Activated CD4-positive, alpha-beta T cell treated with anti-CD3 and anti-CD28 coated beads, Interleukin-2, amount 10 ng/mL, durations not matched to agents 7 days and 5 days (primary cell): ENCODE data around the gene GOLGA1. TPM values are rescaled to one million over a fixed set of nuclear protein-coding genes. Genes with fewer than 3 reads are reported as not detected.

ENCODE experiments used
- CTCF ChIA-PET: fragments of 350-600 bp; sonication (Branson Sonifier 250); formaldehyde crosslinking; loops from one replicate; lab custom pipeline; 2021; ENCODE audit warnings: antibody characterized with exemption; lab: Charles Lee
- POLR2A ChIA-PET: fragments of 350-600 bp; sonication (Branson Sonifier 250); formaldehyde crosslinking; loops from one replicate; lab custom pipeline; 2021; ENCODE audit warnings: antibody characterized with exemption; lab: Charles Lee
- DNase-seq: peaks from one replicate; pipeline ENCODE4 v3.0.0-alpha.2; 2020
- H3K27ac Mint-ChIP-seq: one replicate; pipeline ENCODE4 v1.8.0; 2021; ENCODE audit warnings: mild to moderate bottlenecking, moderate library complexity, mixed read lengths
- H3K27me3 Mint-ChIP-seq: one replicate; pipeline ENCODE4 v1.8.0; 2021; ENCODE audit warnings: mixed read lengths
- H3K36me3 Mint-ChIP-seq: one replicate; pipeline ENCODE4 v1.8.0; 2021; ENCODE audit warnings: low read depth, mixed read lengths
- H3K4me1 Mint-ChIP-seq: one replicate; pipeline ENCODE4 v1.8.0; 2021; ENCODE audit warnings: mixed read lengths
- H3K4me3 Mint-ChIP-seq: one replicate; pipeline ENCODE4 v1.8.0; 2021; ENCODE audit warnings: mild to moderate bottlenecking, moderate library complexity, mixed read lengths
- H3K9me3 Mint-ChIP-seq: one replicate; pipeline ENCODE4 v1.8.0; 2021; ENCODE audit warnings: mixed read lengths
- total RNA-seq, 2 experiments: library from RNA; stranded (reverse); gene quantifications; one replicate each; pipeline ENCODE4 v1.2.3, GENCODE V29; 2021

Gene GOLGA1
- total RNA-seq, 2 experiments from 2014 or later: 15.2 to 19.3 TPM

DNA sequence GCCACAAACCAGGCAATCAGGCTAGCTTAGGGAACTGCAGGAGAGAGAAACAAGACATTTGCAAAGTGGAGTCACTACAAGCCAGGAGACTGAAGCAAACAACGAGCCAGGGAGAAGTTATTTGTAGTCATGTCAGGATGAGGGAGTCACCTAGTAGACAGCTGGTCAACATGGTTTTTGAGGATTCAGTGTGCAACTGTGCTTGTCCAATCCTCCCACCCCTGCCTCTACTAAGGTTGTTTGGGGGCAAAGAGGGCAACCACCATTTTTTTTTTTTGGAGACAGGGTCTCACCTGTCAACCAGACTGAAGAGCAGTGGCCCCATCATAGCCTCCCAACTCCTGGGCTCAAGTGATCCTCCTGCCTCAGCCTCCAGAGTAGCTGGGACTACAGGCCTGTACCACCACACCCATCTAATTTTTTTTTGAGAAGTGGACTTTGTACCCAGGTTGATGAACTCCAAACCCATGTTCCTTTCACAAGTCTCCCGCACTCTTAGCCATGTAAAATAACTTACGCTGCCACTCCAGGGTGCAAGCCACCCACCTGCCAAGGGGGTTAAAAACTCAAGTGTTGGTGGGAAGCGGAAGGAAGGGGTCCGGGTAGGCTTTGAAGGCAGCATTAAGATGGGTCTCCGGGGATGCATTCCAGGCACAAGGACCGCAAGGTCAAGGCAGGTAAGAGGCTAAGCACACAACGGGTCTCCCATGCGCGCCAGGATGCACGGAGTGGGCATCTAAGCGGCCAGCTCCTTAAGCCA, 80.1 kb downstream of the GOLGA1 start:
- peaks cover 38% of the 10 kb centered on the region for H3K36me3 Mint-ChIP-seq
- H3K27ac Mint-ChIP-seq: peak overlapping the region; percentile 97
- peak overlapping the region; percentile 89 for H3K4me3 Mint-ChIP-seq
- no peaks in the 10 kb centered on the region for H3K27me3 Mint-ChIP-seq
- ChIA-PET POLR2A (interaction anchor here (0.6 to 1.0 kb wide), 4 partner anchors 10 to 266 kb away, joined by 3 to 4 read pairs (median 3); no protein-coding TSS in a partner anchor), CTCF (interaction anchor here (0.8 to 3.4 kb wide), 4 partner anchors 9 to 270 kb away, joined by 3 to 33 read pairs (median 6); partner anchors contain the start of gene WDR38)
- DNase-seq: no peak
- H3K9me3 Mint-ChIP-seq: no peaks in the 10 kb centered on the region
- H3K4me1 Mint-ChIP-seq: peaks cover 33% of the 10 kb centered on the region

DNA sequence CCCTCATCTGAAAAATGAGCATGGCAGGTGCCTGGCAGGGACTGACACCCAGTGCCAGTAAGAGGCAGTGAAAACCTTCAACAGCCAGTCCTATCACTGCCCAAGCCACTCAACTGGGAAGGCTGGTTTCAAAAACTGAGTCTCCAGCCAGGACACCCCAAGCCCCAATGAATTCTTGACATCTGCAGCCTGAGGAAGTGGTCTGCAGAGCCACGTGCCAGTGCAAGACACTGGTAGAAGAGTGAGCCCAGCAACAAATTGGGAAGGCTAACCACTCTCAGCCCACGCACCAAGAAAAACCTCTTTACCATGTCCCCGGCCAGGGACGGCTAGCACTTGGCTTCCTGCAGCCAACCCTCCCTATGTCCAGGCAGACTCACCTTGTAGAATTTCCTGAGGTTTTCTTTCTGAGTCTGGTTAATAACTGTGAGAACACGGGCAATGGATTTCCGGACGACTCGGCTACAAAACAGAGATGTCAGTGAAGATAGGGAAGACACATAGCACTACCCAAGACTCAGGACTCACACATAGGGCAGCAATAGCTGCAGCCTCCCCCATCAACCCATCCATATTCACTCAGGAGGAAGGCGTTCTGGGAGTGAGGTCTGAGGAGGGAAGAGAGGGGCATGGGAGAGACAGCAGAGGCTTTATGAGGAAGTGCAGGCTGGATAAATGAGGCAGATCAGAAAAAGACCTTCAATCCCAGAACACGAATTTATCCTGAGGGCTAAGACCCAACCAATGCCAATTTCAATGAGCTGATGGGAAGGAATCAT, 80.9 kb downstream of the GOLGA1 start:
- Mint-ChIP-seq H3K9me3 (no peaks in the 10 kb centered on the region), H3K4me1 (peaks cover 33% of the 10 kb centered on the region)

DNA sequence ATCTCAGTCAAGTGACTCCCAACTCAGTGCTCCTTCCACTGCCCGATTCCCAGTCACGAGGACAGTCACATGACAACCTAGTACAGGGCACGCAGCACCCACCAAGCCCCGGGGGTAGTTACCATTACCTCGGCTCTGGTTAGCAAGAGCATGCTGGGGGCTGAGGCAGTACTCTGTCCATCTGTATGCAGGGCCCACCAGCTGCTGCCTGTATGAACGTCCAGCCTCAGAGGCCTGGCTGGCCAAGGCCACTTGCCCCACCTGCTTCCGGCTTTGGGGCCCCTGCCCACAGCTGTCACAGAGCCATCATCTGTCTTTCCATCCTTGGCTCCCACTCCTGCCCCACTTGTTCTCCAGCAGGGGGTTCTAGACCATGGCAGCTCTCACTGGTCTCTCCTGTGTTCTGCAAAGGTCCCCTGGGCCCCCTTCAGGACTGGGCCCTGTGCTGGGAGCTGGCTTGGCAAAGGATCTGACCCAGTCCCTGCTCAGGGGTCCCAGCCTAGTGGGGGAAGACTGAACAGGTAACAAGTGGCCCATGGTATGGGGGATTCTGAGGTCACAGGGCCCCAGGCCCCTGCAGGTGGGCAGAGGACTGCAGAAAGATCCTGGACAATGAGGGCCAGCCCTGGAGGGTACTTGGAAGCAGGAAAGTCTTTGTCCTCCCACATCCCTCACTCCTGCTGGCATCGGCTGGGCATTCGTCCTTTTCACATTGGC, 82.4 kb downstream of the GOLGA1 start:
- H3K9me3 Mint-ChIP-seq: no peaks in the 10 kb centered on the region
- no peak overlapping the region for H3K4me3 Mint-ChIP-seq
- peaks cover 38% of the 10 kb centered on the region for H3K36me3 Mint-ChIP-seq
- H3K27ac Mint-ChIP-seq: no peak overlapping the region
- ChIA-PET CTCF (interaction anchor here (1.1 to 10.0 kb wide), 2 partner anchors 85 to 122 kb away, joined by 4 to 173 read pairs; partner anchors contain the start of genes NR6A1 and OLFML2A), POLR2A (no interaction called here)
- H3K4me1 Mint-ChIP-seq: peaks cover 32% of the 10 kb centered on the region
- H3K27me3 Mint-ChIP-seq: no peaks in the 10 kb centered on the region
- no peak for DNase-seq

More for the DNA sequence above, 80.9 kb downstream of the GOLGA1 start:
- H3K27me3 Mint-ChIP-seq: no peaks in the 10 kb centered on the region
- peaks cover 38% of the 10 kb centered on the region for H3K36me3 Mint-ChIP-seq
- CTCF ChIA-PET: interaction anchor here (0.8 to 3.4 kb wide), 3 partner anchors 8 to 13 kb away, joined by 3 to 33 read pairs (median 7); partner anchors contain the start of gene WDR38
- POLR2A ChIA-PET: no interaction called here
- no peak for DNase-seq
- H3K27ac Mint-ChIP-seq: peak overlapping the region; percentile 97
- peak overlapping the region; percentile 89 for H3K4me3 Mint-ChIP-seq

DNA sequence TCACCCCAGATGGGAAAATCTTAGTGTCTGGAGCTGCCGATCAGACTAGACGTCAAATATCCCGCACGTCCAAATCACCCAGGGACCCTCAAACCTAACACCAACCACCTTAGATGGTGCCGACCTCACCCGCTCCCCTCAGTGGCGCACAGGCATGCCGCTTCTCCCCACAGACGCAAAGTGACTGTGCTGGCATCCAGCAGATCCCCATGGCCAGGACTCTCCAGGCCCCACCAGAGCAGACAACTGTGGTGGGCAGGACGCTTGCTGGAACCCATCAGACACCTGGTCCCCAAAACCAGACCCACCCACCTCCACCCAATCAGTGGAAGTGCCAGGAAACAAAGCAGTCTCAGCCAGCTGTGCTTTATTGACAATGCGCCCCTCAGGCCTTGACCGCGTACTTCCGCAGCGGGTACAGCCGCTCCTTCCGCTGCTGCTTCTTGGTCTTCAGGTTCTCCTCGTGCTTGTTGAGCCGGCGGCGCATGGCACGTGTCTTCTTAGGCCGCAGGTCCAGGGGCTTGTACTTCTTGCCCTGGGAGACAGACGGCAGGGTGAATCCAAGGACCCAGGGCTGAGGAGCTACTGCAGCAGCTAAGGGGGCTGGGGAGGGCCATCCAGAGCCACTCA, 83.2 kb downstream of the GOLGA1 start:
- H3K27ac Mint-ChIP-seq: no peak overlapping the region
- ChIA-PET CTCF (interaction anchor here (10.0 kb wide), 1 partner anchor 85 kb away, joined by 173 read pairs; the partner anchor contains the start of genes NR6A1 and OLFML2A), POLR2A (interaction anchor here (0.7 kb wide), 1 partner anchor 108 kb away, joined by 3 read pairs; no protein-coding TSS in a partner anchor)
- H3K4me3 Mint-ChIP-seq: no peak overlapping the region
- DNase-seq: no peak
- H3K27me3 Mint-ChIP-seq: peaks cover 2% of the 10 kb centered on the region
- no peaks in the 10 kb centered on the region for H3K9me3 Mint-ChIP-seq
- H3K36me3 Mint-ChIP-seq: peaks cover 38% of the 10 kb centered on the region
- peaks cover 33% of the 10 kb centered on the region for H3K4me1 Mint-ChIP-seq

DNA sequence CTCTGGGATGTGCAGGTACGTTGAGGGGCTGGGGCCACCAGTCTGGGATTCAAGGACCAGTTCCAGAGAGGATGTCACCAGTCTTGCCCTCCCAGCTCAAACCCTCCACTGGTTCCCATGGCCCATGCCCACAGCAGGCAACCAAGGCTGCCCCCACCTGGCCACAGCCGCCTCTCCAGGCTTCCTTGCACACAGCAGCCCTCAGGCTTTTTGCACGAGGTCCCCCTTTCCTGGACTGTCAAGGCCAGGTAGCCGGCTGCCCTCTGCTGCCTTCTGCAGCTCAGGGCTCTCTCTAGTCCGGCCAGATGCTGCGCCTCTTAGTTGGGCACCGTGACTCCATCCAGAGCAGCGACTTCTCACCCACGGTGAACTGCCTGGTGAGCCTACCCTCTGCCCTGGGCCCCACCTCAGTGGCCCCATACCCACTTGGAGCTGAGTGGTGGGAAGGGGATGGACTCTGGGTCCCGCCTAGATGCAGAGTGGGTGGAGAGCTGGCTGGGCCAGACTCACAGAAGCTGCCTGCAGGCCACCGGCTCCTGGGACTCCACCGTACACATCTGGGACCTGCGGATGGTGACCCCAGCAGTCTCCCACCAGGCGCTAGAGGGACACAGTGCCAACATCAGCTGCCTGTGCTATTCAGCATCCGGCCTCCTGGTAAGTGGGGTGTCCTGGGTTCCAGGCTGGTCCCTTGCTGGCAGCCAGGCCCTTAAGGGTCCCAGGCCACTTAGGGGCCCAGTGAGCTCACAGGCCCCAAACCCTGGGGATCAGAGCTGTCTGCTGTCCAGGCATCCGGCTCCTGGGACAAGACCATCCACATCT, 84.7 kb downstream of the GOLGA1 start:
- H3K4me3 Mint-ChIP-seq: no peak overlapping the region
- CTCF ChIA-PET: interaction anchor here (1.1 to 10.0 kb wide), 2 partner anchors 16 to 83 kb away, joined by 3 to 173 read pairs; partner anchors contain the start of genes NR6A1 and OLFML2A
- H3K4me1 Mint-ChIP-seq: peaks cover 30% of the 10 kb centered on the region
- POLR2A ChIA-PET: interaction anchor here (0.7 kb wide), 1 partner anchor 61 kb away, joined by 3 read pairs; no protein-coding TSS in a partner anchor
- no peak for DNase-seq
- peaks cover 36% of the 10 kb centered on the region for H3K36me3 Mint-ChIP-seq
- no peaks in the 10 kb centered on the region for H3K9me3 Mint-ChIP-seq
- H3K27me3 Mint-ChIP-seq: peaks cover 3% of the 10 kb centered on the region
- H3K27ac Mint-ChIP-seq: no peak overlapping the region

DNA sequence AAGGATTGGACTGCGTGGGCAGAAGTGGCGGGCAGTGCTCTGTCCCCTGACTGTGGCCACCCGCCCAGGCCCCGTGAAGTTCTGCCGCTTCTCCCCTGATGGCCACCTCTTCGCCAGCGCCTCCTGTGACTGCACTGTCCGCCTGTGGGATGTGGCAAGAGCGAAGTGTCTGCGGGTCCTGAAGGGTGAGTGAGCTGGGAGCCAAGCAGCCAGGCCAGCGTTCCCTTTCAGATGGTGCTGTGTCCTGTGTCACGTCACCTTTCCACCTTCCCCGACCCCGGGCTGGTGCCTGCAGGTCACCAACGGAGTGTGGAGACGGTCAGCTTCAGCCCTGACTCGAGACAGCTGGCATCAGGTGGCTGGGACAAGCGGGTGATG, 85.3 kb downstream of the GOLGA1 start:
- DNase-seq: no peak
- CTCF ChIA-PET: interaction anchor here (1.1 to 10.0 kb wide), 3 partner anchors 16 to 82 kb away, joined by 3 to 173 read pairs (median 15); partner anchors contain the start of genes NR6A1 and OLFML2A

DNA sequence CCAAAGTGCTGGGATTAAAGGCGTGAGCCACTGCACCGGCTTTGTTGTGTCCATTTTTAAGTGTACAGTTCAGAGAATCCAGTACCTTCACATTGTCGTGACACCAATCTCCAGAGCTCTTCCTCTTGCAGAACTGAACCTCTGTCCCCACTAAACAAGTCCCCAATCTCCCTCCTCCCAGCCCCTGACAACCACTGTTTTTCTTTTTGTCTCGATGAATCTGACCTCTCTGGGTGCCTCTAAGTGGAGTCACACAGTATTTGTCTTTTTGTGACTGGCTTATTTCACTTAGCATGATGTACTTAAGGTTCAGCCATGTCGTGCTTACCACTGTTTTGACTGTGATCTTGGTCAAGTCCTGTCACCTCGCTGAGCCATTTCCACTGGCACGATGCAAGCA, 86.1 kb downstream of the GOLGA1 start:
- CTCF ChIA-PET: interaction anchor here (1.0 to 10.0 kb wide), 4 partner anchors 9 to 82 kb away, joined by 3 to 173 read pairs (median 10); partner anchors contain the start of genes NR6A1 and OLFML2A
- Mint-ChIP-seq H3K4me3 (no peak overlapping the region), H3K9me3 (no peaks in the 10 kb centered on the region), H3K27ac (no peak overlapping the region), H3K27me3 (peaks cover 7% of the 10 kb centered on the region), H3K36me3 (peaks cover 23% of the 10 kb centered on the region), H3K4me1 (peaks cover 18% of the 10 kb centered on the region)
- POLR2A ChIA-PET: no interaction called here
- no peak for DNase-seq

More for the DNA sequence above, 85.3 kb downstream of the GOLGA1 start:
- no peak overlapping the region for H3K27ac Mint-ChIP-seq
- peaks cover 4% of the 10 kb centered on the region for H3K27me3 Mint-ChIP-seq
- POLR2A ChIA-PET: no interaction called here
- peaks cover 26% of the 10 kb centered on the region for H3K4me1 Mint-ChIP-seq
- H3K9me3 Mint-ChIP-seq: no peaks in the 10 kb centered on the region
- H3K36me3 Mint-ChIP-seq: peaks cover 31% of the 10 kb centered on the region
- no peak overlapping the region for H3K4me3 Mint-ChIP-seq

DNA sequence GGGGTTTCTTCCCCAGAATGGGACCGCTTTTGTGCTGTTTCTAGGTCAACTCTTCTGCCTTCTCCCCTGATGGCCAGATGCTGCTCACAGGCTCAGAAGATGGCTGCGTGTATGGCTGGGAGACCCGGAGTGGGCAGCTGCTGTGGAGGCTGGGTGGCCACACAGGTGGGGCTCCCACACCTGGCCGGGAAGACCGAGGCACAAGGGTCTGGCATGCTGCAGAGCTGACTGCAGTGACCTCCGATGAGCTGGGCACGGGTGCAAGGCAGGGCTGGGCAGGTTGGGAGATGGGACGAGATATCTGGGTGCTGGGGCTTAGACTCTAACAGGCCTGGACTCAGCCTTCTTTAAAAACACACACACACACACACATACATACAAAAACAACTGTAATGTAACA, 86.7 kb downstream of the GOLGA1 start:
- no peak overlapping the region for H3K4me3 Mint-ChIP-seq
- ChIA-PET CTCF (interaction anchor here (0.6 to 10.0 kb wide), 16 partner anchors 10 to 498 kb away, joined by 3 to 173 read pairs (median 4); partner anchors contain the start of genes NR6A1, OLFML2A and SCAI), POLR2A (no interaction called here)
- DNase-seq: no peak
- peaks cover 12% of the 10 kb centered on the region for H3K4me1 Mint-ChIP-seq
- peaks cover 10% of the 10 kb centered on the region for H3K27me3 Mint-ChIP-seq
- H3K27ac Mint-ChIP-seq: no peak overlapping the region
- peaks cover 17% of the 10 kb centered on the region for H3K36me3 Mint-ChIP-seq
- H3K9me3 Mint-ChIP-seq: no peaks in the 10 kb centered on the region

DNA sequence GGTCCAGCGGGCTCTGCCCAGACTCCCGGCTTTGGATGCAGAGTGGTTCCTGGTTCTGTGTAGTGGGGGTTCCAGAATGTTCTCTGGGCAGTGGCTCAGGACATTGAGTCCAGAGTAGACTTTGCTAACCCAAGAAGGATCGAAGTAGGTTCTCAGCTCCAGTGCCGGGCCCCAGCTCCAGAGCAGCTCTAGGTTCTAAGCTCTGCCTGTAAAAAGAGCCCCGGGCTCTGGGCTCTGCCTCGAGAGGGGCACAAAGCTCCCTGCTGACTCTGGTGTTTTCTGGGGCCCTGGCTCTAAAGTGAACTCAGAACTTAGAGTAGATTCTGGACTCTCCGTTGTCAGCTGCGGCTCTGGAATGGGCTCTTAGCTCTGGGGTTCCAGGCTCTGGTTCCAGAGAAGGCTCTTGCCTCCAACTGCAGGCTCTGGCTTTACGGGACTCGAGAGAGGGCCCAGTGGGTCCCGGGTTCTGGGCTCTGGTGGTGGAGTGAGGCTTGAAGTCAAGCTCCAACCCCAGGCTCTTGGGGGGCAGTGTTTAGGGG, 87.2 kb downstream of the GOLGA1 start:
- Mint-ChIP-seq H3K4me1 (peaks cover 11% of the 10 kb centered on the region), H3K27me3 (peaks cover 10% of the 10 kb centered on the region), H3K4me3 (no peak overlapping the region), H3K27ac (no peak overlapping the region), H3K36me3 (peaks cover 12% of the 10 kb centered on the region), H3K9me3 (no peaks in the 10 kb centered on the region)
- ChIA-PET CTCF (interaction anchor here (0.6 to 10.0 kb wide), 35 partner anchors 8 to 521 kb away, joined by 3 to 173 read pairs (median 4); partner anchors contain the start of genes ARPC5L, NR6A1, OLFML2A and RPL35), POLR2A (no interaction called here)
- no peak for DNase-seq

DNA sequence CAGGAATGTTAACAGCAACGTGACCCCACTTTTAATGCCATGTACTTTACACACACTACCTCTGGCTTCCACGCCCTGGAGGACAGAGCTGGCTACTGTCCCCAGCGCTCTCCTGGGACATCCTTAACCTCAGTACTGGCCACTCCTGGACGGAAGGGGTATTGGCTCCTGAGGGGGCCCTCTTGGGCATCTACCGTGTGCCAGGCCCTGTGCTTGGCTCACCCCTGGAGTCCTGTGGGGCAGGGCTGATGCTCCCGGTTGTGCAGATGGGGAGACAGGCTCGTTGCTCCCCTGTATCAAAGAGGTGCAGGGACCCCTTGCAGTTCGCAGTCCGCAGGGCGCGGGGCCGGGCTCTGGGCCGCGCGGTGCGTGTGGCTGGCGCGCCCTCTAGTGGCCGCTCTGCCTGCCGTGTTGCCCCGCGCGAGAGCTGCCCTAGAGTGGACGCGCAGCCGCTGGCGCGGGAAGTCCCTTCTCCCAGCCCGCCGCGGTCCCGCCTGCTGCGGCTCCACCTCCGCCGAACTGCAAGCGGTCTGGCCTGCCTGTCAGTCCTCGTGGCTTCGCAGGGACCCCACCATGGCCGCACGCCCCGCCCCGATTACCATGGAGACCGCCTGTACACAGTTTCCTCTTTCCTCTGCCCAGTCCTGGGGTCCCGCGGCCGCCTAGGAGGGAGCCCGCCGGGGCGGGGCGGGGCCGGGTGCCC, 87.9 kb downstream of the GOLGA1 start, which contains the start of gene WDR38:
Gene WDR38 (plus strand): TSS at position 632 of the 703 bp plus-strand sequence. CDS start 72 bp downstream, outside the sequence.
- H3K27me3 Mint-ChIP-seq: peaks cover 10% of the 10 kb centered on the region
- H3K4me3 Mint-ChIP-seq: peak within 1 kb of the TSS; percentile 61
- CTCF ChIA-PET: interaction anchor here (0.6 to 10.0 kb wide), 40 partner anchors 9 to 522 kb away, joined by 3 to 173 read pairs (median 4); partner anchors contain the start of genes ARPC5L, NR6A1, OLFML2A and RPL35
- peaks cover 11% of the 10 kb centered on the region for H3K4me1 Mint-ChIP-seq
- no peak within 1 kb of the TSS for H3K27ac Mint-ChIP-seq
- H3K36me3 Mint-ChIP-seq: peaks cover 7% of the 10 kb centered on the region
- no peaks in the 10 kb centered on the region for H3K9me3 Mint-ChIP-seq
- DNase-seq: peak; percentile 75
- POLR2A ChIA-PET: no interaction called here
